ENCODE data around the gene MRPS6.

- no peak for TF ChIP-seq CTCF (IDR thresholded peaks at IDR 0.05)
- no peak for TF ChIP-seq POLR2AphosphoS5 (IDR thresholded peaks at IDR 0.05; ENCODE audit: low read depth, low read length)
Observed at GRCh38 chr21:34071683-34072082, 1.7 kb upstream of the MRPS6 start.
